KMS-11 (cell line): Measurements from ENCODE around the gene GALNTL6.

Experiments
- H2AFZ ChIP-seq: fragments of 200-600 bp; sonication (generic); 2 replicates; pipeline ENCODE4 v1.6.1; 2016; ENCODE audit warnings: antibody characterized with exemption, mixed run types, low read depth
- H3K27ac ChIP-seq: fragments of 200-600 bp; sonication (generic); 2 replicates; pipeline ENCODE4 v1.6.1; 2016; ENCODE audit warnings: mild to moderate bottlenecking, mixed run types
- H3K27me3 ChIP-seq: fragments of 200-600 bp; sonication (generic); 2 replicates; pipeline ENCODE4 v1.6.1; 2017; ENCODE audit warnings: mild to moderate bottlenecking, low read depth, mixed run types, moderate library complexity; ENCODE audit not compliant: insufficient read depth
- H3K36me3 ChIP-seq: fragments of 200-600 bp; sonication (generic); 2 replicates; pipeline ENCODE4 v1.6.1; 2017; ENCODE audit warnings: mild to moderate bottlenecking, mixed run types; ENCODE audit not compliant: insufficient read depth
- H3K4me1 ChIP-seq: fragments of 200-600 bp; sonication (generic); 2 replicates; pipeline ENCODE4 v1.6.1; 2016; ENCODE audit warnings: mild to moderate bottlenecking, low read depth, mixed run types; ENCODE audit not compliant: poor library complexity, severe bottlenecking
- H3K4me2 ChIP-seq: fragments of 200-600 bp; sonication (generic); 2 replicates; pipeline ENCODE4 v1.7.0; 2016; ENCODE audit warnings: mild to moderate bottlenecking, mixed run types
- H3K4me3 ChIP-seq: fragments of 200-600 bp; sonication (generic); IDR thresholded peaks from 2 replicates; pipeline ENCODE4 v1.6.1; 2017; ENCODE audit warnings: low read depth, low read length, mixed read lengths; ENCODE audit not compliant: insufficient read depth
- H3K79me2 ChIP-seq: fragments of 200-600 bp; sonication (generic); 2 replicates; pipeline ENCODE4 v1.6.1; 2016; ENCODE audit warnings: low read depth, mixed run types; ENCODE audit not compliant: insufficient read depth
- H3K9ac ChIP-seq: fragments of 200-600 bp; sonication (generic); 2 replicates; pipeline ENCODE4 v1.6.1; 2016; ENCODE audit warnings: mild to moderate bottlenecking, mixed run types
- H4K20me1 ChIP-seq: fragments of 200-600 bp; sonication (generic); 2 replicates; pipeline ENCODE4 v1.6.1; 2016; ENCODE audit warnings: mild to moderate bottlenecking, mixed run types; ENCODE audit not compliant: insufficient read depth
- TF ChIP-seq, protein P1 (sequence below): fragments of 200-600 bp; sonication (generic); conservative IDR thresholded peaks from 2 replicates; pipeline ENCODE4 v1.6.1; 2017; ENCODE audit warnings: low read depth, mild to moderate bottlenecking, antibody characterized with exemption, low read length, moderate library complexity, mixed read lengths

Gene GALNTL6

DNA sequence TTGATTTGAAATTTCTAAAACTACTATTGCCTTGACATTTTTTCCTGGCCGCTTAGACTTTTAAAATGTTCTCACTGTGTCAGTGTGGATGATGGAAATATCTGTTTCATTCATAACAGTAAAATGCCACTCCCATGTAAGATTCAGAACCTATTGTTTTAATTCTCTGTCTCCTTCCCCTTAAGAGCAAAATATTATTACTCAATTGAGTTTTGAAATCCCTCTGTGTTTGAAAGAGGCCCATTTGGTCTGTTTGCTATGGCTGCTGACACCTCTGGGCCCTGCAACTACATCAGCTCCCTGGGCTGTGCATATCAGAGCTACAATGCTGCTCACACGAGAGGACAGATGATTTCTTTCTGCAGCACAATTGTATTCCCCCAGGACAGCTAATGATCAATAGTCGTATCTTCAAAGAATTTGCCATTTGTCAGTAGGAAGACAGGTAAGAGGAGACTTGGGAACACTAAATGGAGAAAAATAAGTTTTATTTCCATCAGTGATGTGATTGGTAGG is 967.4 kb downstream of the GALNTL6 start:
- no peaks in the 10 kb centered on the region for H3K36me3 ChIP-seq
- H3K4me2 ChIP-seq, result no peak overlapping the region
- H3K4me1 ChIP-seq, result no peaks in the 10 kb centered on the region
- no peaks in the 10 kb centered on the region for H4K20me1 ChIP-seq
- H3K9ac ChIP-seq, result no peak overlapping the region
- H3K79me2 ChIP-seq, result no peaks in the 10 kb centered on the region
- no peak overlapping the region for H3K27ac ChIP-seq
- no peaks in the 10 kb centered on the region for H3K27me3 ChIP-seq
- H2AFZ ChIP-seq, result no peak overlapping the region
- no peak overlapping the region for H3K4me3 ChIP-seq
- TF ChIP-seq, protein P1, sequence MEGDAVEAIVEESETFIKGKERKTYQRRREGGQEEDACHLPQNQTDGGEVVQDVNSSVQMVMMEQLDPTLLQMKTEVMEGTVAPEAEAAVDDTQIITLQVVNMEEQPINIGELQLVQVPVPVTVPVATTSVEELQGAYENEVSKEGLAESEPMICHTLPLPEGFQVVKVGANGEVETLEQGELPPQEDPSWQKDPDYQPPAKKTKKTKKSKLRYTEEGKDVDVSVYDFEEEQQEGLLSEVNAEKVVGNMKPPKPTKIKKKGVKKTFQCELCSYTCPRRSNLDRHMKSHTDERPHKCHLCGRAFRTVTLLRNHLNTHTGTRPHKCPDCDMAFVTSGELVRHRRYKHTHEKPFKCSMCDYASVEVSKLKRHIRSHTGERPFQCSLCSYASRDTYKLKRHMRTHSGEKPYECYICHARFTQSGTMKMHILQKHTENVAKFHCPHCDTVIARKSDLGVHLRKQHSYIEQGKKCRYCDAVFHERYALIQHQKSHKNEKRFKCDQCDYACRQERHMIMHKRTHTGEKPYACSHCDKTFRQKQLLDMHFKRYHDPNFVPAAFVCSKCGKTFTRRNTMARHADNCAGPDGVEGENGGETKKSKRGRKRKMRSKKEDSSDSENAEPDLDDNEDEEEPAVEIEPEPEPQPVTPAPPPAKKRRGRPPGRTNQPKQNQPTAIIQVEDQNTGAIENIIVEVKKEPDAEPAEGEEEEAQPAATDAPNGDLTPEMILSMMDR, result no peak

GRCh38 chr4:172785613-172786012 is 972.4 kb downstream of the GALNTL6 start:
- no peaks in the 10 kb centered on the region for H3K4me1 ChIP-seq
- no peaks in the 10 kb centered on the region for H4K20me1 ChIP-seq
- TF ChIP-seq, protein P1, result no peak
- H3K4me3 ChIP-seq, result no peak overlapping the region
- H3K79me2 ChIP-seq, result no peaks in the 10 kb centered on the region
- H3K27ac ChIP-seq, result no peak overlapping the region
- H3K27me3 ChIP-seq, result no peaks in the 10 kb centered on the region
- no peak overlapping the region for H3K9ac ChIP-seq
- H3K36me3 ChIP-seq, result no peaks in the 10 kb centered on the region
- no peak overlapping the region for H2AFZ ChIP-seq
- no peak overlapping the region for H3K4me2 ChIP-seq

GRCh38 chr4:172786039-172786792 is 973.0 kb downstream of the GALNTL6 start:
- Histone ChIP-seq H3K36me3 (no peaks in the 10 kb centered on the region), H3K4me1 (no peaks in the 10 kb centered on the region), H3K9ac (no peak overlapping the region), H4K20me1 (no peaks in the 10 kb centered on the region), H3K4me3 (no peak overlapping the region), H3K79me2 (no peaks in the 10 kb centered on the region), H3K4me2 (no peak overlapping the region), H3K27ac (no peak overlapping the region), H3K27me3 (no peaks in the 10 kb centered on the region), H2AFZ (no peak overlapping the region)
- TF ChIP-seq, protein P1, result no peak

DNA sequence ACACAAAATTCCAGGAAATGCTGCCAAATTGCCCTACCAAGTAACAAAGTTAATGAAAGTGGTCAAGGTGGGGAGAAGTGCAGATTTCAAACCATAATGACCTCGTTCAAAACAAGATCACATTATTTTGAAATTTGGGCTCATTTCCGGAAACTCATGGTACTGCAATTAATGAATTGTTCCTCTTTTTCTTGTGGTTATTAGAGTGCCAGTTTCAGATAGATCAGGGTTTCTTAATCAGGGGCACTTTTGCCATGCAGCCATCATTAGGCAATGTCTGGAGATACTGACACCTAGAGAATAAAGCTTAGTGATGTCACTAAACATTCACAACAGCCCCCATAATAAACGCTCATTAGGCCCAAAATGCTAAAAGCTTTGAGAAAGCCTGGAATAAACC is 973.9 kb downstream of the GALNTL6 start:
- no peaks in the 10 kb centered on the region for H3K79me2 ChIP-seq
- H2AFZ ChIP-seq, result no peak overlapping the region
- H3K36me3 ChIP-seq, result no peaks in the 10 kb centered on the region
- no peak overlapping the region for H3K4me2 ChIP-seq
- no peaks in the 10 kb centered on the region for H3K27me3 ChIP-seq
- no peak overlapping the region for H3K9ac ChIP-seq
- TF ChIP-seq, protein P1, result no peak
- H3K27ac ChIP-seq, result no peak overlapping the region
- no peaks in the 10 kb centered on the region for H3K4me1 ChIP-seq
- H4K20me1 ChIP-seq, result no peaks in the 10 kb centered on the region
- H3K4me3 ChIP-seq, result no peak overlapping the region
